Measurements from ENCODE around the gene RINL.

DNA sequence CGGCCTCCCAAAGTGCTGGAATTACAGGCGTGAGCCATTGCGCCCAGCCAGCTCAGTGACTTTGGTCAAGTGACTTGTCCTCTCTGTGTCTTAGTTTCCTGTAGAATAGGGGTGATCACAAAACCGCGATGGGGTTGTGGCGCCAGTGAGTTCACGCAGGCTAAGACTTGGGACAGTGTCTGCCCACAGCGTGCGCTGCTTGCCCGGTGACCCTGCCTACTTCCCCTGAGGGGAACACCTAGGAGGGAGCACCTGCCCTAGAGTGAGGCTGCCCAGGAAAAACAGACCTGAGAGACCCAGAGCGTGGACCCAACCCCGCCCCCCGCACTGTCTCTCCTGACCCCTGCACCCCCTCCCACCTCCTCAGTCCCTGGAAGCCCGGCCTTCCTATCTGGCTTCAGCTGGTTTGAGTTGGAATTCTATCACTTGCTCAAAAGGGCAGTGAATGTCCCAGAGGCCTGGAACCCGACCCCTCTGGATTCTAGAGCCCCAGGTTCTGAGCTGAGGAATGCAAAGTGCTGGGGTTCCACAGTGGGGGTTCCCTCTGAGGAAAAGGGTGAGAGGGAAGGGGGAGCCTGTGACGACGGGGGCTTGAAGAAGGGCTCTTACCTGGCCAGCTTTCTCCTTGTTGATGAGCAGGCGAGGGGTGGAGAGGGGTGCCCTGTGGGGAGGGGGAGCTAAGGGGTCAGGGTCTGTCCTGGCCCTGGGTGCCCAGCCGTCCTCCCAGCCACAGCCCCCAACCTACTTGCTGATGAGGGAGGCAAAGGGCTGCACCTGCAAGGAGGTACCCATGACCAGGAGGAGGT lies 2.2 kb upstream of the RINL start:
- TF ChIP-seq, protein P1, sequence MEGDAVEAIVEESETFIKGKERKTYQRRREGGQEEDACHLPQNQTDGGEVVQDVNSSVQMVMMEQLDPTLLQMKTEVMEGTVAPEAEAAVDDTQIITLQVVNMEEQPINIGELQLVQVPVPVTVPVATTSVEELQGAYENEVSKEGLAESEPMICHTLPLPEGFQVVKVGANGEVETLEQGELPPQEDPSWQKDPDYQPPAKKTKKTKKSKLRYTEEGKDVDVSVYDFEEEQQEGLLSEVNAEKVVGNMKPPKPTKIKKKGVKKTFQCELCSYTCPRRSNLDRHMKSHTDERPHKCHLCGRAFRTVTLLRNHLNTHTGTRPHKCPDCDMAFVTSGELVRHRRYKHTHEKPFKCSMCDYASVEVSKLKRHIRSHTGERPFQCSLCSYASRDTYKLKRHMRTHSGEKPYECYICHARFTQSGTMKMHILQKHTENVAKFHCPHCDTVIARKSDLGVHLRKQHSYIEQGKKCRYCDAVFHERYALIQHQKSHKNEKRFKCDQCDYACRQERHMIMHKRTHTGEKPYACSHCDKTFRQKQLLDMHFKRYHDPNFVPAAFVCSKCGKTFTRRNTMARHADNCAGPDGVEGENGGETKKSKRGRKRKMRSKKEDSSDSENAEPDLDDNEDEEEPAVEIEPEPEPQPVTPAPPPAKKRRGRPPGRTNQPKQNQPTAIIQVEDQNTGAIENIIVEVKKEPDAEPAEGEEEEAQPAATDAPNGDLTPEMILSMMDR (IDR thresholded peaks at IDR 0.05; ENCODE audit: low read length): no peak
- no peak for TF ChIP-seq EZH2 (IDR thresholded peaks at IDR 0.05; ENCODE audit: borderline replicate concordance, low read length)

Data from OCI-LY1 (cell line).